MM.1S (cell line): Measurements from ENCODE around the gene KCNH2.
A peak's percentile ranks its signal among the peaks of the same experiment; 100 is the strongest.
"Not testable (repeated sequence)": the region's sequence is repeated elsewhere in the genome, so short reads cannot be mapped to it uniquely, and the experiment has no call there.

Experiments
- DNase-seq: peaks from one replicate; pipeline ENCODE4 v3.0.0-alpha.2; 2015
- H2AFZ ChIP-seq: fragments of 300-600 bp; sonication (generic); 2 replicates; pipeline ENCODE4 v1.6.0; 2016; ENCODE audit warnings: antibody characterized with exemption, low read length
- H3F3A ChIP-seq: fragments of 300-600 bp; sonication (generic); 2 replicates; pipeline ENCODE4 v1.6.1; 2016; ENCODE audit warnings: mild to moderate bottlenecking, antibody characterized with exemption, low read length, moderate library complexity, mixed read lengths; ENCODE audit not compliant: insufficient read depth
- H3K27ac ChIP-seq: fragments of 300-600 bp; sonication (generic); 2 replicates; pipeline ENCODE4 v1.5.1; 2016; ENCODE audit warnings: mild to moderate bottlenecking, low read length
- H3K27me3 ChIP-seq: fragments of 300-600 bp; sonication (generic); replicated peaks from 2 replicates; pipeline ENCODE4 v1.6.0; 2016; ENCODE audit warnings: low read length; ENCODE audit not compliant: insufficient read depth
- H3K36me3 ChIP-seq: fragments of 300-600 bp; sonication (generic); replicated peaks from 2 replicates; pipeline ENCODE4 v1.6.1; 2016; ENCODE audit warnings: mild to moderate bottlenecking, low read length, mixed read lengths; ENCODE audit not compliant: insufficient read depth
- H3K4me1 ChIP-seq: fragments of 300-600 bp; sonication (generic); 2 replicates; pipeline ENCODE4 v1.6.1; 2016; ENCODE audit warnings: low read length, mixed read lengths
- H3K4me2 ChIP-seq: fragments of 300-600 bp; sonication (generic); 2 replicates; pipeline ENCODE4 v1.6.0; 2016; ENCODE audit warnings: low read depth, low read length
- H3K4me3 ChIP-seq: fragments of 300-600 bp; sonication (generic); 2 replicates; pipeline ENCODE4 v1.5.1; 2016; ENCODE audit warnings: low read length, mixed read lengths
- H3K79me2 ChIP-seq: fragments of 300-600 bp; sonication (generic); 2 replicates; pipeline ENCODE4 v1.6.1; 2016; ENCODE audit warnings: mixed run types, low read length, mixed read lengths
- H3K9ac ChIP-seq: fragments of 300-600 bp; sonication (generic); 2 replicates; pipeline ENCODE4 v1.6.1; 2016; ENCODE audit warnings: low read length, mixed read lengths
- H3K9me2 ChIP-seq: fragments of 300-600 bp; sonication (generic); replicated peaks from 2 replicates; pipeline ENCODE4 v1.6.1; 2016; ENCODE audit warnings: mild to moderate bottlenecking, low read length, mixed read lengths; ENCODE audit not compliant: insufficient read depth
- H3K9me3 ChIP-seq: fragments of 300-600 bp; sonication (generic); replicated peaks from 2 replicates; pipeline ENCODE4 v1.6.1; 2016; ENCODE audit warnings: mild to moderate bottlenecking, low read length, mixed read lengths; ENCODE audit not compliant: insufficient read depth
- H4K20me1 ChIP-seq: fragments of 300-600 bp; sonication (generic); 2 replicates; pipeline ENCODE4 v1.6.1; 2016; ENCODE audit warnings: mild to moderate bottlenecking, low read length, moderate library complexity, mixed read lengths; ENCODE audit not compliant: insufficient read depth
- EZH2 ChIP-seq: fragments of 300-600 bp; sonication (generic); optimal IDR thresholded peaks from 2 replicates; pipeline ENCODE3; 2017; ENCODE audit warnings: low read depth, mild to moderate bottlenecking, antibody characterized with exemption, low read length, mixed read lengths
- EZH2phosphoT487 ChIP-seq: fragments of 300-600 bp; sonication (generic); IDR thresholded peaks from 2 replicates; pipeline ENCODE4 v1.6.1; 2018; ENCODE audit warnings: antibody characterized with exemption, low read length
- TF ChIP-seq, protein P1 (sequence below): fragments of 300-600 bp; sonication (generic); IDR thresholded peaks from 2 replicates; pipeline ENCODE4 v1.5.1; 2016; ENCODE audit warnings: antibody characterized with exemption, low read length, mixed read lengths

The KCNH2 gene

DNA sequence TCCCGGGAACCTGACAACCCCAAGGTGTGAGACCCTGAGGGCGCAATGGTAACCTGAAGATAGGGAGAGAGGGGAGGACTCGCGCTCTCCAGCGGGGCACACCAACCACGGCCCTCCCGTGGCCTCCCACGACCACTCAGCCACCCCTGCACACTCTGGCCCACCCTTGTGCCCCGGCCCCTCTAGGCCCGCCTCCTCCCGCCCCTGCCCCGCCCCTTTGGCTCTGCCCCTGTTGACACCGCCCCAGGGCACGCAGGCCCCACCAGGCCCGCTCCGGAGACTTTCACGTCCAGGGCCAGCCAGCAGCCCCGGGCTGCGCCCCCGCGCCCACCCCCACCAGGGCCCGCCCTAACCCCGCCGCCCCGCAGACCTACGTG lies 35.2 kb upstream of the KCNH2 start:
- no peak overlapping the region; the same call in 1 of the 2 replicates for H3K9ac ChIP-seq
- no peak for TF ChIP-seq EZH2
- no peak for TF ChIP-seq EZH2phosphoT487
- TF ChIP-seq, protein P1, sequence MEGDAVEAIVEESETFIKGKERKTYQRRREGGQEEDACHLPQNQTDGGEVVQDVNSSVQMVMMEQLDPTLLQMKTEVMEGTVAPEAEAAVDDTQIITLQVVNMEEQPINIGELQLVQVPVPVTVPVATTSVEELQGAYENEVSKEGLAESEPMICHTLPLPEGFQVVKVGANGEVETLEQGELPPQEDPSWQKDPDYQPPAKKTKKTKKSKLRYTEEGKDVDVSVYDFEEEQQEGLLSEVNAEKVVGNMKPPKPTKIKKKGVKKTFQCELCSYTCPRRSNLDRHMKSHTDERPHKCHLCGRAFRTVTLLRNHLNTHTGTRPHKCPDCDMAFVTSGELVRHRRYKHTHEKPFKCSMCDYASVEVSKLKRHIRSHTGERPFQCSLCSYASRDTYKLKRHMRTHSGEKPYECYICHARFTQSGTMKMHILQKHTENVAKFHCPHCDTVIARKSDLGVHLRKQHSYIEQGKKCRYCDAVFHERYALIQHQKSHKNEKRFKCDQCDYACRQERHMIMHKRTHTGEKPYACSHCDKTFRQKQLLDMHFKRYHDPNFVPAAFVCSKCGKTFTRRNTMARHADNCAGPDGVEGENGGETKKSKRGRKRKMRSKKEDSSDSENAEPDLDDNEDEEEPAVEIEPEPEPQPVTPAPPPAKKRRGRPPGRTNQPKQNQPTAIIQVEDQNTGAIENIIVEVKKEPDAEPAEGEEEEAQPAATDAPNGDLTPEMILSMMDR: no peak
- no peak for DNase-seq
- H4K20me1 ChIP-seq: no peaks in the 10 kb centered on the region
- H3K4me2 ChIP-seq: peak overlapping the region; percentile 88
- no peak overlapping the region for H3K27ac ChIP-seq
- no peaks in the 10 kb centered on the region for H3K9me3 ChIP-seq
- peaks cover 9% of the 10 kb centered on the region; the same call in 1 of the 2 replicates for H3K4me1 ChIP-seq
- H3K27me3 ChIP-seq: peaks cover 42% of the 10 kb centered on the region
- no peaks in the 10 kb centered on the region for H3K79me2 ChIP-seq
- 0 out of 2 replicates have a peak, but pooled peaks cover 4% of the 10 kb centered on the region for H3F3A ChIP-seq
- no peaks in the 10 kb centered on the region for H3K36me3 ChIP-seq
- peak overlapping the region; percentile 59 for H3K4me3 ChIP-seq
- peak overlapping the region; percentile 71 for H2AFZ ChIP-seq
- no peaks in the 10 kb centered on the region for H3K9me2 ChIP-seq

DNA sequence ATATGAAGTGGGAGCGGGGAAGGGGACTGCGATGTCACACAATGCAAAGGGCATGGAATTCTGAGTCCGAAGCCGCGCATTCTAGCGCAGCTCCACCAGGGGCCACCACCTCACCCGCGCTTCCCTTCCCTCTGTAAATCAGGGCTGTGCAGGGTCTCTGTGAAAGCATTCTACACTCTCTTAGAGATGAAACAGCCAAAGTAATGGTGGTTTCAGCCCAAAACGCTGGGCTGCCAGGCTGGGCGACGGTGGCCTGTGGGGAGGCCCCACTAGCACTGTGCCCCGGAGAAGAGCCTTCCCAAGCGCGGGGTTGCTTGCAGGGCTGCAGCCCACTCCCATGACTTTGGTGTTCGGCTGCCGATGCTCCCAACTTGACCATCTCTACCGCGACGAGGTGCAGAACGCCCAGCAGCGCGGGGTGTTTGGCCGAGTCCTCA lies 34.8 kb upstream of the KCNH2 start:
- no peak overlapping the region for H3K4me3 ChIP-seq
- no peak overlapping the region for H3K27ac ChIP-seq
- TF ChIP-seq EZH2phosphoT487: no peak
- TF ChIP-seq EZH2: no peak
- TF ChIP-seq, protein P1: peak; percentile 61
- no peaks in the 10 kb centered on the region for H4K20me1 ChIP-seq
- H3K4me2 ChIP-seq: peak overlapping the region; percentile 88; the same call in 1 of the 2 replicates
- H3K9ac ChIP-seq: no peak overlapping the region
- H3K9me2 ChIP-seq: no peaks in the 10 kb centered on the region
- H3K27me3 ChIP-seq: peaks cover 42% of the 10 kb centered on the region
- H3K79me2 ChIP-seq: no peaks in the 10 kb centered on the region
- H3K9me3 ChIP-seq: no peaks in the 10 kb centered on the region
- H3F3A ChIP-seq: 0 out of 2 replicates have a peak, but pooled peaks cover 4% of the 10 kb centered on the region
- peaks cover 8% of the 10 kb centered on the region; the same call in 1 of the 2 replicates for H3K4me1 ChIP-seq
- DNase-seq: no peak
- no peak overlapping the region; the same call in 1 of the 2 replicates for H2AFZ ChIP-seq
- H3K36me3 ChIP-seq: no peaks in the 10 kb centered on the region

DNA sequence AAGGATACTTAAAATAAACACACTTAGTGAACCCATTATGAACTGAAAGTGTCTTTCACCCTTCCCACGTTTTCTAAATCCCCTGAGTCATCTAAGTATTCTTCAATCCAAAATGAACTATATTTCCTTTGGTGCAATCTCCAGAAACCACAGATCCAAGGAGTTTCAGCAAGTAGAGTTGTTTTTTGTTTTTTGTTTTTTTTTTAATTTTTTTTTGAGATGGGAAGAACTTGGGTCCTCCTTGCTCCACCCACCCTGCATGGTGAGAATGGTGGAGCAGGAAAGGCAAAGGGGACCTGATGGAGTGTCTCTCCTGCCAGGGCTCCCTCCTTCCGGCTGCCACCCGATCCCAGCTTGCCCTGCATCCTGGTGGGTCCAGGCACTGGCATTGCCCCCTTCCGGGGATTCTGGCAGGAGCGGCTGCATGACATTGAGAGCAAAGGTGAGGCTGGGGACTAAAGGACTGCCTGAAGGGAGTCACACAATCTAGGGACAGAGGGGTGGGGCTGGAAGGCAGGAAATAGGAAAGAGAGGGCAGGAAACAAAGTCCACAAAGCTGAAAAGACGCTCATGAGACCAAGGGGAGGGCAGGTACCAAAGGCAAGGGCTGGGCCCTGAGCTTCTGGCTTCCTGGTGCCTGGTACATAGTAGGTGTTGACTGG lies 34.0 kb upstream of the KCNH2 start:
- Histone ChIP-seq H3K36me3 (no peaks in the 10 kb centered on the region), H3K4me3 (no peak overlapping the region), H3K9me2 (no peaks in the 10 kb centered on the region), H3K4me1 (peaks cover 8% of the 10 kb centered on the region; the same call in 1 of the 2 replicates), H3K27me3 (peaks cover 38% of the 10 kb centered on the region), H3F3A (0 out of 2 replicates have a peak, but pooled peaks cover 4% of the 10 kb centered on the region), H3K9me3 (no peaks in the 10 kb centered on the region), H3K9ac (no peak overlapping the region), H2AFZ (no peak overlapping the region), H4K20me1 (no peaks in the 10 kb centered on the region), H3K79me2 (no peaks in the 10 kb centered on the region), H3K27ac (no peak overlapping the region), H3K4me2 (no peak overlapping the region)
- no peak for DNase-seq
- TF ChIP-seq, protein P1: no peak
- no peak for TF ChIP-seq EZH2phosphoT487
- TF ChIP-seq EZH2: no peak

DNA sequence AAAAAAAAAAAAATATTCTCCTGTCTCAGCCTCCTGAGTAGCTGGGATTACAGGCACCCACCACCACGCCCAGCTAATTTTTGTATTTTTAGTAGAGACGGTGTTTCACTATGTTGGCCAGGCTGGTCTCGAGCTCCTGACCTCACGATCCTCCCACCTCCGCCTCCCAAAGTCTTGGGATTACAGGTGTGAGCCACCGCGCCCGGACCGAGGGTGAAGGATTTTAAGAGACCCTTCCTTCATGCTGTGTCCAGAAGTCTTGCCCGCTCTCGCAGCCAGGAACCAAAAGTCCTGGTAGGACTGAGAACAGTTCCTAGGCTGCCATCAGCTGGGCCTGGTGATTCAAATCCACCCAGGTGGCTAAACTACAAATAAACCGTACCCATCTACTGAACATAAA lies 33.5 kb upstream of the KCNH2 start:
- H3F3A ChIP-seq, H3K4me1 ChIP-seq, H3K4me3 ChIP-seq, H3K27ac ChIP-seq, H3K36me3 ChIP-seq, H3K79me2 ChIP-seq, DNase-seq, H3K4me2 ChIP-seq, H3K9me3 ChIP-seq, H3K9ac ChIP-seq, H2AFZ ChIP-seq, H3K9me2 ChIP-seq, H4K20me1 ChIP-seq: not testable (repeated sequence)
- peaks cover 32% of the 10 kb centered on the region for H3K27me3 ChIP-seq
